Stimulated activated effector memory CD8-positive, alpha-beta T cell treated with anti-CD3 and anti-CD28 coated beads, Interleukin-12 subunit alpha, Interleukin-12 subunit beta, amount 100 ng/mL, for 72 hours (primary cell): ENCODE data around the gene CTDSP2.
"Not testable (repeated sequence)": the region's sequence is repeated elsewhere in the genome, so short reads cannot be mapped to it uniquely, and the experiment has no call there.

ENCODE experiments used
- ATAC-seq: fragments of 150-1000 bp; cut with Tn5 transposase; 2 replicates; pipeline ENCODE4 v1.10.0; 2021
- DNase-seq, 2 donors: peaks; one replicate each; pipeline ENCODE4 v3.0.0; 2021 to 2022; ENCODE audit warnings: low spot score in 2 of 2
- H3K27ac Mint-ChIP-seq: one replicate; pipeline ENCODE4 v1.8.0; 2022; ENCODE audit warnings: mild to moderate bottlenecking, mixed read lengths
- H3K36me3 Mint-ChIP-seq: one replicate; pipeline ENCODE4 v1.8.0; 2022; ENCODE audit warnings: mild to moderate bottlenecking, mixed read lengths
- H3K4me1 Mint-ChIP-seq: one replicate; pipeline ENCODE4 v1.8.0; 2022; ENCODE audit warnings: mixed read lengths
- H3K4me3 Mint-ChIP-seq: one replicate; pipeline ENCODE4 v1.8.0; 2022; ENCODE audit warnings: mild to moderate bottlenecking, mixed read lengths
- H3K9me3 Mint-ChIP-seq: one replicate; pipeline ENCODE4 v1.8.0; 2022; ENCODE audit warnings: mixed read lengths

Gene CTDSP2

DNA sequence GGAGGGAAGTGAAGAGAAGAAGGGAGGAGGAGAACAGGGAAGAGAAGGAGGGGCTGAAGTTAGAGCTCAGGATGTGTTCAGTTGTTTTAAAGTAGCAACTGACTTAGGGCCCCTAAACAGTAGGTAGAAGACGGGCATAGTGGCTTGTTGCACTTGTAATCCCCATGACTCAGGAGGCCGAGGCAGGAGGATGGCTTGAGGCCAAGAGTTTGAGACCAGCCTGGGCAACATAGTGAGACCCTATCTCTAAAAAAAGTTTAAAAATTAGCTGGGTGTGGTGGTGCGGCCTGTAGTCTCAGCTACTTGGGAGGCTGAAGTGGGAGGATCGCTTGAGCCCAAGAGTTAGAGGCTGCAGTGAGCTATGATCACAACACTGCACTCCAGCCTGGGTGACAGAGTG, 40.4 kb upstream of the CTDSP2 start:
- not testable (repeated sequence) for DNase-seq, H3K27ac Mint-ChIP-seq, ATAC-seq, H3K36me3 Mint-ChIP-seq, H3K4me1 Mint-ChIP-seq, H3K9me3 Mint-ChIP-seq, H3K4me3 Mint-ChIP-seq

DNA sequence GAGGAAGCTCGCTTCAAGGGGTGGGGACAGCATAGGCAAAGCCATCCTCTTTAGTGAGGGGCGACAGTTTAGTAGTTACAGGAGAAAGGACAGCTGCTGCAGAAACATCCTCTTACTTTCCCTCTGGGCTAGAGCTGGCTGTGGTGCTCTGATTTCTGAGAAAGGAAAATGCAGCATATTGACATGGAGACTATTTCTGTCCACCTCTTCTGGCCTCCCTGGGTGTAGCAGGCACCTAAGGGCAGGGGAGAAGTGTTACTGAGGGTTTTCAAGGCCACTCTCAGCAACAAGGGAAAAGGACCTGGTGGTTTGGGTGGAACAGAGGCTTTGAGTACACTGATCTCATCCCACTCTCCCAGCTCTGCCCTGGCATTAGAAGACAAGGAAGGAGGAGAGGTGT, 40.0 kb upstream of the CTDSP2 start:
- Mint-ChIP-seq H3K27ac (no peak overlapping the region), H3K4me1 (peaks cover 7% of the 10 kb centered on the region), H3K9me3 (no peaks in the 10 kb centered on the region), H3K36me3 (no peaks in the 10 kb centered on the region), H3K4me3 (no peak overlapping the region)
- DNase-seq (no peak), ATAC-seq (no peak)

DNA sequence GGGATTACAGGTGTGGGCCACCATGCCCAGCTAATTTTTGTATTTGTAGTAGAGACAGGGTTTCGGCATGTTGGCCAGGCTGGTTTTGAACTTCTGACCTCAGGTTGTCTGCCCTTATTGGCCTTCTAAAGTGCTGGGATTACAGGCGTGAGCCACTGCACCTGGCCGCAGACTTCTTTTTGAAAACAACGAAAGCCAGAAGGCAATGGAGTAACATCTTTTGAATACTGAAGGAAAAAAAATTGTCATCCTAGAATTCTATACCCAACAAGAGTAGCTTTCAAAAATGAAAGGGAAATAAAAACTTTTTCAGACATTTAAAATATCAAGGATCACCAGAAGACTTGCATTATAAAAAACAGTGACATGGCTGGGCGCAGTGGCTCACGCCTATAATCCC, 38.7 kb upstream of the CTDSP2 start:
- Mint-ChIP-seq H3K9me3 (no peaks in the 10 kb centered on the region), H3K4me3 (no peak overlapping the region), H3K27ac (no peak overlapping the region), H3K36me3 (no peaks in the 10 kb centered on the region), H3K4me1 (peaks cover 7% of the 10 kb centered on the region)
- DNase-seq (no peak), ATAC-seq (no peak)

GRCh38 chr12:57883700-57884099, 37.2 kb upstream of the CTDSP2 start:
- peaks cover 6% of the 10 kb centered on the region for H3K4me1 Mint-ChIP-seq
- no peak for DNase-seq
- no peak for ATAC-seq
- H3K27ac Mint-ChIP-seq: no peak overlapping the region
- no peak overlapping the region for H3K4me3 Mint-ChIP-seq
- H3K36me3 Mint-ChIP-seq: no peaks in the 10 kb centered on the region
- H3K9me3 Mint-ChIP-seq: no peaks in the 10 kb centered on the region

DNA sequence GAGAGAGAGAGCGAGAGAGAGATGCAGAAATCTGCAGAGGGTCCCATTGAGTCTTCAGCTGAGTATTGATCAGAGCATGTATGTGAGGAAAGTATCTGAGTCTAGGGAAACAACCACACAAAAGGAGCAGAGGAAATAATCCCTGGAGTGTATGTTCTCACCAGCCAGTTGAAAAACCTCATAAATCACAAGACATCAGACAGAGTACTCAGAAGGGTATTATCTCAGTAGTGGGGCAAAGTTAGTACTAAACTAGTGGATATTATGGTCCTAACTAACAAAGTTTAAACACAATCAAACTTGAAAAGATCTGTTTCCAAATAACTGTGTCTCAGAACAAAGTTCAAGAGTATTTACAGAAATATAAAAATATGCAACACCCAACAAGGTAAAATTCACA, 36.5 kb upstream of the CTDSP2 start:
- no peak overlapping the region for H3K27ac Mint-ChIP-seq
- ATAC-seq: no peak
- no peaks in the 10 kb centered on the region for H3K9me3 Mint-ChIP-seq
- H3K4me3 Mint-ChIP-seq: no peak overlapping the region
- H3K4me1 Mint-ChIP-seq: no peaks in the 10 kb centered on the region
- DNase-seq: no peak
- H3K36me3 Mint-ChIP-seq: no peaks in the 10 kb centered on the region

DNA sequence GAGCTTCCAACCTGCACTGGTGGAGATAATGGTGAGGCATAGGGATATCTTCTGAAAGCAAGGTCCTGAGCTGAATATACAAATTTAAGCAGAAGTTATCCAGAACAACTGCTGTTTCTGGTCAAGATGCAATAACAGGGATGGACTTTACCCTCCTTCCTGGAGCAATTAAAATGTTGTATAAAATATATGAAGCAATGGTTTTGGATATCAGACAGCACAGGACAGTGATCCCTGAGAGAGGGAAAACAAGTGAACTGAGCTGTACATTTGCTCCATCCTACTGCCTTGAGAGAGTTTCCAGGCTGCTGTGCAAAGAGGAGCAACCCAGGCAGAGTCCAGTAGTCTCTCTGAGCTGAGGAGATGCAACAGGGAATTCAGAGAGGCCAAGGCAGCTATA, 36.0 kb upstream of the CTDSP2 start:
- ATAC-seq: no peak
- H3K4me3 Mint-ChIP-seq: no peak overlapping the region
- no peak overlapping the region for H3K27ac Mint-ChIP-seq
- no peak for DNase-seq
- no peaks in the 10 kb centered on the region for H3K36me3 Mint-ChIP-seq
- no peaks in the 10 kb centered on the region for H3K9me3 Mint-ChIP-seq
- no peaks in the 10 kb centered on the region for H3K4me1 Mint-ChIP-seq

GRCh38 chr12:57881475-57881874, 34.9 kb upstream of the CTDSP2 start:
- ATAC-seq: no peak
- Mint-ChIP-seq H3K27ac (no peak overlapping the region), H3K9me3 (no peaks in the 10 kb centered on the region), H3K36me3 (no peaks in the 10 kb centered on the region), H3K4me1 (no peaks in the 10 kb centered on the region), H3K4me3 (no peak overlapping the region)
- DNase-seq: no peak

GRCh38 chr12:57881035-57881434, 34.5 kb upstream of the CTDSP2 start:
- H3K9me3 Mint-ChIP-seq, H3K4me3 Mint-ChIP-seq, H3K27ac Mint-ChIP-seq, ATAC-seq, DNase-seq, H3K4me1 Mint-ChIP-seq, H3K36me3 Mint-ChIP-seq: not testable (repeated sequence)

DNA sequence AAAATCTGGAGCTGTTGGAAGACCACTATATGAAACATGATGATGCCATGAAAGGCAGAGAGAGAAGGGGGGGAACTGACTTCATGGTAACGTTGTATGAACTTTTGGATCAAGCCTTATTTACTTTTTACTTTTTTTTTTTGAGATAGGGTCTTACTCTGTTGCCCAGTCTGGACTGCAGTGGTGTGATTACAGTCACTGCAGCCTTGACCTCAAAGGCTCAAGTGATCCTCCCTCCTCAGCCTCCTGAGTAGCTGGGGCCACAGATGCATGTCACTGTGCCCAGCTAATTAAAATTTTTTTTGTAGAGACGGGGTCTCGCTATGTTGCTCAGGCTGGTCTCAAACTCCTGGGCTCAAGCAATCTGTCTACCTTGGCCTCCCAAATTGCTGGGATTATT, 31.3 kb upstream of the CTDSP2 start:
- no peak overlapping the region for H3K27ac Mint-ChIP-seq
- no peak for DNase-seq
- H3K36me3 Mint-ChIP-seq: no peaks in the 10 kb centered on the region
- ATAC-seq: no peak
- no peaks in the 10 kb centered on the region for H3K4me1 Mint-ChIP-seq
- no peak overlapping the region for H3K4me3 Mint-ChIP-seq
- no peaks in the 10 kb centered on the region for H3K9me3 Mint-ChIP-seq

DNA sequence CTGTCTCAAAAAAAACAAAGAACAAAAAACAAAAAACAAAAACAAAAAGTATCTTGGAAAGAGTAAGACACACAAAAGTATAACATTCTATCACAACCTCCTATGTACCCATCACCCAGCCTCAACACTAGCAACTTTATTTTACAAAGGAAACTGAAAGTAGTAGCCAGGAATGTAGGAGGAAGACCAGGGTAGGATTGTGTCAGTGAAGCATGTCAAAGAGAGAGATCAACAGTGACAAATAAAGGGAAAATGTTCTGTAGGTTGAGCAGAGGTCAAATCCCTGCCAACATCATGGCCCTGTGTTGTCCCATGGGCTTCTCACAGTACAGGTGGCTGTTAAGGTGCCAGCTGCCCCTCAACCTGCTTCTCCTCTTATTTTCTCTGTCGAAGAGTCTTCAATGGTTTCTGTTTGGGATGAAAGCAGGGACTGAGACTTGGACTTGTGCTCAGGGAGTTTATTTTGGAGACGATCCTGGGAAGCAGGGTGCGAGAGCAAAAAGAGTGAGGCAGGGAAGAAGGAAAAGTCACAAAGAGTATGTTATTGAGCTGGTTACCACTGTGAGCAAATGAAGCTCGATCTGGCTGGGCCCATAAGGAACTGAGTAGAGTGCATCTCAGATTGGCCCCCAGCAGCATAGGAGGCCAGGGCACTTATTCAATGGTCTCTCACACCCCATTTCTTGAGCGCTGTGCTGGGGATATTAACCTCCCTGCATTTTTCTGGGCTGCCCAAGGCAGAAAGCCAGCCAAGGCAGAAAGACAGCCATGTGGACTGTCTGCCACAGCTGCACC, 29.4 kb upstream of the CTDSP2 start:
- no peak for ATAC-seq
- H3K4me3 Mint-ChIP-seq: no peak overlapping the region
- H3K4me1 Mint-ChIP-seq: no peaks in the 10 kb centered on the region
- no peaks in the 10 kb centered on the region for H3K9me3 Mint-ChIP-seq
- DNase-seq: no peak
- H3K36me3 Mint-ChIP-seq: no peaks in the 10 kb centered on the region
- no peak overlapping the region for H3K27ac Mint-ChIP-seq

- H3K4me1 Mint-ChIP-seq: no peaks in the 10 kb centered on the region
- H3K27ac Mint-ChIP-seq: no peak overlapping the region
- H3K9me3 Mint-ChIP-seq: no peaks in the 10 kb centered on the region
- DNase-seq (no peak), ATAC-seq (no peak)
- no peaks in the 10 kb centered on the region for H3K36me3 Mint-ChIP-seq
- no peak overlapping the region for H3K4me3 Mint-ChIP-seq
Measured at GRCh38 chr12:57874166-57875108, 27.9 kb upstream of the CTDSP2 start.

DNA sequence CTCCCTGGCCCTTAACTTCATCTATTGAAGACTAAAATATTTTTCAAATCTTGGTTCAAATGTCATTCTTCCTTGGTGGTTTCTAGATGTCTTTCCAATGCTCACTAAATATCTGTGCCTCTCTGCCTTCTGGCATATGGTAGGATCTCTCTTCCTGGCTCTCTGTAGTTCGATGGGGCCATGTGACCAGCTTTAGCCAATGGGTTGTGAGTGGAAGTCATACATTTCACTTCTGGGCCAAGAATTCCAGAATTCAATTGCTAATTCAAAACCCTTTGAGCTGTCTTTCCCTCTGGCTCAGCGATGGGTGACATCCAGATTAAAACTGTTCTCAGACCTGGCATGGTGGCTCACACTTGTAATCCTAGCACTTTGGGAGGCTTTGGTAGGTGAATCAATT, 25.8 kb upstream of the CTDSP2 start:
- no peak overlapping the region for H3K27ac Mint-ChIP-seq
- no peaks in the 10 kb centered on the region for H3K36me3 Mint-ChIP-seq
- H3K4me1 Mint-ChIP-seq: no peaks in the 10 kb centered on the region
- no peak for ATAC-seq
- no peak for DNase-seq
- H3K4me3 Mint-ChIP-seq: no peak overlapping the region
- H3K9me3 Mint-ChIP-seq: no peaks in the 10 kb centered on the region

- Mint-ChIP-seq H3K27ac (no peak overlapping the region), H3K4me3 (no peak overlapping the region), H3K9me3 (no peaks in the 10 kb centered on the region), H3K4me1 (no peaks in the 10 kb centered on the region), H3K36me3 (no peaks in the 10 kb centered on the region)
- ATAC-seq (no peak), DNase-seq (no peak)
Measured at GRCh38 chr12:57869927-57870318, 23.4 kb upstream of the CTDSP2 start.

DNA sequence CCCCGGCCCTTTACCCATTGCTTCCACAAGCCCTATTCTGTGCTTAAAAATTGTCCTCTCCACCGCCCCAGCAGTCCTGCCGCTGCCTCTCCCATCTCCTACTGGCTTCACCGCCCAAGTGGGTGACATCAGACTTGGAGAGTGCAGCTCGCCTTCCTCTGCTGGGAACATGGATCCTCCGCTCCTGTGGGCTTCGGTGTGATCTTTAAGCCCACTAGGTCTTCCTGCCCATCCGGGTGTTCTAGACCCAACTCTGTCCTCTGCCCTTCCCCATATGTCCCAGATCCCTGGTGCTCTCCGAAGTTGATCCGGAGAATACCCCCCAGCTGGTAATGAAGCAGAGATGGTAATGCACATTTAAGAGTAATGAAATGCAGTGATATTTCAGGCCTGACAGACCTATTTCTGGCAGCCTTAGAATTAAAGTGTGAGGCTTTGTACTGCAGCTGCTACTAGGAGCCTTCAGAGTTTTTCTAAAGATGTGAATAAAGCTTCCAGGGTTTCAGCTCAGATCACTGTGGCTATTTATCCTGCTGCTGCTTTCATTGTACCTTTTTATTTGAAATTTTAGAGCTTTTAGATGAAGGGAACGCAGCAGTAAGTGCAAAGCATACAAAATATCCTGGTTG, 22.9 kb upstream of the CTDSP2 start:
- H3K4me3 Mint-ChIP-seq: no peak overlapping the region
- H3K27ac Mint-ChIP-seq: no peak overlapping the region
- no peaks in the 10 kb centered on the region for H3K4me1 Mint-ChIP-seq
- DNase-seq (no peak), ATAC-seq (no peak)
- no peaks in the 10 kb centered on the region for H3K9me3 Mint-ChIP-seq
- H3K36me3 Mint-ChIP-seq: no peaks in the 10 kb centered on the region

GRCh38 chr12:57868851-57869268, 22.3 kb upstream of the CTDSP2 start:
- Mint-ChIP-seq H3K4me3 (no peak overlapping the region), H3K36me3 (no peaks in the 10 kb centered on the region), H3K27ac (no peak overlapping the region), H3K4me1 (no peaks in the 10 kb centered on the region), H3K9me3 (no peaks in the 10 kb centered on the region)
- DNase-seq: no peak
- no peak for ATAC-seq
